GM21367 (cell line): ENCODE measurements around the gene IL3RA.
"Not testable (repeated sequence)": the region's sequence is repeated elsewhere in the genome, so short reads cannot be mapped to it uniquely, and the experiment has no call there.

Experiments used
- ATAC-seq: cut with Tn5 transposase; IDR thresholded peaks from one replicate; pipeline ENCODE4 v1.9.1; 2021; ENCODE audit not compliant: unreplicated experiment

The IL3RA gene

GRCh38 chrX:1327651-1328304 is 8.8 kb upstream of the IL3RA start:
- no peak for ATAC-seq

GRCh38 chrX:1330605-1331004 is 6.0 kb upstream of the IL3RA start:
- no peak for ATAC-seq

- ATAC-seq: not testable (repeated sequence)
Observed at GRCh38 chrX:1332433-1332832, 4.2 kb upstream of the IL3RA start.

- no peak for ATAC-seq
Observed at GRCh38 chrX:1334854-1335253, 1.7 kb upstream of the IL3RA start.

- no peak for ATAC-seq
Observed at GRCh38 chrX:1336948-1337779, 579 bp downstream of the IL3RA start.

GRCh38 chrX:1341545-1342184 is 5.1 kb downstream of the IL3RA start:
- ATAC-seq: no peak

- ATAC-seq: not testable (repeated sequence)
Observed at GRCh38 chrX:1349606-1350005, 13.0 kb downstream of the IL3RA start.

GRCh38 chrX:1351981-1352714 is 15.6 kb downstream of the IL3RA start:
- no peak for ATAC-seq

GRCh38 chrX:1354036-1355019 is 17.7 kb downstream of the IL3RA start:
- ATAC-seq: no peak

- ATAC-seq: no peak
Observed at GRCh38 chrX:1355131-1356046, 18.8 kb downstream of the IL3RA start.

GRCh38 chrX:1357993-1358392 is 21.4 kb downstream of the IL3RA start:
- ATAC-seq: no peak

GRCh38 chrX:1358793-1359476 is 22.4 kb downstream of the IL3RA start:
- ATAC-seq: no peak

- no peak for ATAC-seq
Observed at GRCh38 chrX:1359477-1359873, 22.9 kb downstream of the IL3RA start.

GRCh38 chrX:1360171-1360570 is 23.6 kb downstream of the IL3RA start:
- ATAC-seq: no peak

- ATAC-seq: no peak
Observed at GRCh38 chrX:1361275-1361674, 24.7 kb downstream of the IL3RA start.

- ATAC-seq: no peak
Observed at GRCh38 chrX:1361910-1362309, 25.3 kb downstream of the IL3RA start.

GRCh38 chrX:1366363-1366762 is 29.8 kb downstream of the IL3RA start:
- ATAC-seq: not testable (repeated sequence)

GRCh38 chrX:1368385-1368698 is 31.8 kb downstream of the IL3RA start:
- no peak for ATAC-seq

- ATAC-seq: no peak
Observed at GRCh38 chrX:1378306-1378759, 41.7 kb downstream of the IL3RA start.
